Stimulated activated CD8-positive, alpha-beta memory T cell treated with anti-CD3 and anti-CD28 coated beads, Interleukin-4, amount 100 ng/mL, for 48 hours (primary cell): ENCODE results near the gene OR2H2.

Experiments
- DNase-seq: peaks from one replicate; pipeline ENCODE4 v3.0.0-alpha.2; 2020

The OR2H2 gene

GRCh38 chr6:29593199-29593855 lies 8.4 kb downstream of the OR2H2 start:
- no peak for DNase-seq

DNA sequence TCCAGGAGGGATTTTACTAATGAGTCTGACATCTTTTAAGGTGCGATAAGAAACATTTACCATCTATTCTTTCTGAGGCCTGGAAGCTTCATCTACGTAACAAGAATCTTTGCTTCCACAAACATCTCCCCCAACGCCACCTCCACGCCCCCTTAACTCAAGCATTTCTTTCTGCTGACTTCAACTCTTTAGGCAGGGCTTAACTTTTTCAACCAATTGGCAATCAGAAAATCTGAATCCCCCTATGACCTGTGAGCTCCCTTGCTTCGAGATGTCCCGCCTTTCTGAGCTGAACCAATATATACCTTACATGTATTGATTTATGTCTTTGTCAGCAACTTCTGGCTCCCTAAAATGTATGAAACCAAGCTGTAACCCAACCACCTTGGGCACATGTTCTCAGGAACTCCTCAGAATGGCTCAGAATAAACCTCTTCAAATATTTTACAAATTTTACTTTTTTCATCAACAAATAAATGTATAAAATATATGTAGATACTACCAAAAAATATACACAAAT lies 11.5 kb downstream of the OR2H2 start:
- no peak for DNase-seq

- DNase-seq: no peak
These were observed 12.3 kb downstream of the OR2H2 start for GRCh38 chr6:29597184-29597583.

- no peak for DNase-seq
These were observed 13.3 kb downstream of the OR2H2 start for GRCh38 chr6:29598172-29598747.

- no peak for DNase-seq
These were observed 17.8 kb downstream of the OR2H2 start for GRCh38 chr6:29602564-29603361.

DNA sequence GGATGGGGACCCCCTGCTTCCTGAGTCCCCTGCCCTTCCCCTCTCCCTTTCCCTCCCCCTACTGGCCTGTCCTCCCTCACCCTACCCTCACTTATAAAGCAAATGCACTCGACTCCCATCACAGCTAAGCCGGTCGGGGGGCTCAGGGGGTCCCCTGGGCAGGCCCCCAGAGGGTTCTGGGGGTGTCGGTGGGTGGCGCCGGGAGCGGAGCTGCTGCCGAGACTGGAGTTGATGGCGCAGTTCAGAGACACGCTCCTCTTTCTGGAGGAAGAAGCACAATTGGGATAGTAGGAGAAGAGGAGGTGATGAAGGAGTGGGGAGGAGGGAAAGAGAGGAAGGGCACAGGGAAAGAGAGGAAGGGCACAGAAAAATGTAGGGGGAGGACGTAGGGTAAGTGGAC lies 18.5 kb downstream of the OR2H2 start:
- no peak for DNase-seq

DNA sequence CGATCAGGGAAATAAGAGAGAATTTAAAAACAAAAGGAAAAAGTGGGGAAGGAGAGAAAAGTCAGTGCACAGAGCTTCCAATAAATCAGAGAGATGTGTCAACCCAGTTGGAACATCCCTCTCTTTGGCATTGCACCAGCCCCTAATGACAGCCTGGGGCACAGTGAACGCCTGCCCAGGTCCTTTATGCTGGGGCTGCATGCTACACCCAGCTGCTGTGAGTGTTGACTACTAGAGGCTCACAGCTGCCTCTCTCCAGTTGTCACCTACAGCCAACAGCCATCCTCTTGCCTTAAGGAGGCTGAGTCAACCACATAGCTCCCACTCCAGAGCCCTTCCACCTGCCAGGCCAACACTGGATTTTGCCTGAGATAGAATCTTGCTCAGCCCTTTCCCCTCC lies 19.0 kb downstream of the OR2H2 start:
- DNase-seq: no peak

GRCh38 chr6:29608131-29608530 lies 23.2 kb downstream of the OR2H2 start:
- no peak for DNase-seq

DNA sequence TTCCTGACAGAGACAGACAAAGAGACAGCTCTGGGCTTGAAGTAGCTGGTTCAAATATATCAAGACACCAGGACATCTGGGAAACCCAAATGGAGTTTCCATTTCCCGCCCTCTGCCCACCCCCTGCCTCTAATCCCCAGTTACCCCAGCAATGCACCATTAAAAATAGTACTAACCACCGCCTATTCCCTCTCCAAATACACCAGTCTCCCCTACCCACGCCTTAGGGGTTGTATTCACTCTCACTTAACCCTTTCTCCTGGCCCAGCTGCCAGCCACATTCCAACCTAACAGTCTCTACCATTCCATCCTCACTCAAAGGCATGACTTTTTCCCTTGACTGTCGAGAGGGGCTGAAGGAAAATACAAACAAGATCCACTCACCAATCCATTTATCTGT lies 25.6 kb downstream of the OR2H2 start:
- DNase-seq: no peak

DNA sequence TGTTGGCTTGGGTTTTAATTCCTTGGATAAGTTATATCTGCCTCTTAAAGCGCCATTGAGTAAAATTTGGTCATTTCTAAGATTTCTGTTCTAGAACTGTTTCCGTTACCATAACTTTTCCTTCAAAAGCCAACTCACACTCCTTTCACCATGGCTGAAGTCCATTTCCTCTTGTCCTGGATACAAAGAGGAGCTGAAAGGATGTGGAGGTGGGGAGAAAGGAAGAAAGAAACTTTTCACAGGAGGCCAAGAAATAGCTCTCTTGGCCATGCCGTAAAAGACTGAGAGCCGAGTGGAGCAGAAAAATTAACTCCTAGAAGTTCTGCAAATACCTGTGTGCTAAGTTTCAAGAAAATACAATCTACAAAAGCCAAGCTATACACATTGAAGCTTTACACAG lies 26.5 kb downstream of the OR2H2 start:
- DNase-seq: no peak

DNA sequence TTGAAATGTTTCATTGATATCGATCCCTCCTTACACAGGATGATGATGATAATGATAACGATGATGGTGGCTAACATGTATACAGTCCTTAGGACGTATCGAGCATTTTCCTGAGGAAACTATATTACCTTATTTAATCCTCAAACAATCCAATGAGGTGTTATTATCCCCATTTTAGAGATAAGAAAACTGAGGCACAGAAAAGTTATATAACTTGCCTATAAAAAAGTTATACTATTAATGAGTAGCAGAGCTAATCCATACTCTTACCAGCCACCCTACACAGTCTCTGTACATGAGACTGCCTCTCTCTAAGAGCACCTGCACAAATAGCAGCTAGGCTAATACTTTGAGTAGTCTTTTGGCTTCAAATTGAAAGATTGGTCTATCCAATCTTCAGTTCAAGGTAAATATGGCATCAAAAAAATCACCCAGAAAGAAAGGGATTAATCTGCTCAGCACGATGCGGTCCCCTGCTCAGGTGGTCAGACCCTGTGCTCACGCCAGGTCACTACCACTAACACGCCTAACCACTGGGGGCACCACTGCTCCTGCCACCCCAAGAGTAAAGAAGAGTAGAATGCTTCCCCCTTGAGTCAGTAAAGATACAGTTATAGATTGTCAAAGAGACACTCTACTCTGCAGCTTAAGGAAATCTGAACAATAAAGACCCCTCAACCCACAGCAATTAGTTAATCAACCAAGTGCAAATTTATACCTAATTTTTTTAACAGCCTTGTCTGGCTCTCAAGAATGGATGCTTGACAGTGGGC lies 33.0 kb downstream of the OR2H2 start:
- DNase-seq: no peak

DNA sequence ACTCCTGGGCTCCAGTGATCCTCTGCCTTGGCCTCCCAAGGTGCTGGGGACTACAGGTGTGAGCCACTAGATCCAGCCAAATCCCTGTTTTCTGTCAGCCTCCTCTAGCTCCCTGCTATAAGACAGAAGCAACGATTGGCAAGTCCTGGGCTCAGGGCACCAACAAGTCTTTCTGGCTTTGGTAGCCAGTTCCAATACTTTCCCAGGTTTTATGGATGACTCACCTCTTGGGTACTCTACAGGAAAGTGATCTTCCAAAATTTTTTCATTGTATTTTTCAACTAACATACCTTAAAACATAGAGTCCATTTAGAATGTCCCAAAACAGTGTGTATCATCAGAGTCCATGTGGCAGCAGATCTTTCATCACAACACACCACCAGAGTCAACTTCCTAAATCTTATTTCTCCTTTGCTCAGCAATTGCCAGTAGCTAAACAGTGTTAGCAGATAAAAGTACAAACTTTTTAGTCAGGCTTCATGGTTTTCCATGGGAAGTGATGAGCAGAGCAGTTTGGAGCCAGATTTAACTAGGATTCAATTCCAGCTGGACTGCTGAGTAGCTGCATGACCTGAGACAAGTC lies 34.7 kb downstream of the OR2H2 start:
- DNase-seq: no peak

- DNase-seq: no peak
These were observed 35.7 kb downstream of the OR2H2 start for GRCh38 chr6:29620630-29621029.

- no peak for DNase-seq
These were observed 39.6 kb downstream of the OR2H2 start for GRCh38 chr6:29624520-29624961.

GRCh38 chr6:29625337-29625930 lies 40.5 kb downstream of the OR2H2 start:
- DNase-seq: no peak

- no peak for DNase-seq
These were observed 42.2 kb downstream of the OR2H2 start for GRCh38 chr6:29626948-29627754.

DNA sequence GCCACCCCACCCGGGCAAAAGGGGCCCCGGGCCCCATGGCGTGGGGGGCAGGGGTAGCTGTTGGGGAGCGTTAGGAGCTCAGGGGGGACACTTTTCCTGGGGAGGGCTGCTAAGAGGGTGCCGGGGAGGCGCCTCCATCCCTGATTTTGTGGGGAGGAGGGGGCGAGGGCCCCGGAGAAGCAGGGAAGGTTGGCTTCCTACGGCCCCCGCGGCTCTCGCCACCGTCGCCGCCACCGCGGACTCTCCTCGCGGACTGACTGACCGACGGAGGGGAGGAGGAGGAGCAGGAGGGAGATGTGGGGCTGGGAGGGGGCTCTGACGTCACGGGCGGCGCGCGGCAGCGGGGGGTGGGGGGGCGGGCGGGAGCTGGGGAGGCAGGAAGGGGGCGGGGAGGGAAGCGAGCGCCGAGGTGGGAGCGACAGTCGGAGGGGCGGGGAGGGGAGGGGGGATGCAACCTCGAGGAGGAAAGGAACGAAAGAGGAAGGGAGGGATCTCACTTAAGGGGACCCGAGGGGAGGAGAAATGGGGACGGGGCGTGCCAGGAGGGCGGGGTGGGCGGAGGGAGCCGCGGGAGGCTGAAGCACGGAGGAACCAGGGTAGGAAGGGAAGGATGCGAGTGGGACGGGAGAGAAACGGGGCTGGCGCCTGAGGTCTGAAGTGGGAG lies 43.0 kb downstream of the OR2H2 start:
- DNase-seq: peak; percentile 63

DNA sequence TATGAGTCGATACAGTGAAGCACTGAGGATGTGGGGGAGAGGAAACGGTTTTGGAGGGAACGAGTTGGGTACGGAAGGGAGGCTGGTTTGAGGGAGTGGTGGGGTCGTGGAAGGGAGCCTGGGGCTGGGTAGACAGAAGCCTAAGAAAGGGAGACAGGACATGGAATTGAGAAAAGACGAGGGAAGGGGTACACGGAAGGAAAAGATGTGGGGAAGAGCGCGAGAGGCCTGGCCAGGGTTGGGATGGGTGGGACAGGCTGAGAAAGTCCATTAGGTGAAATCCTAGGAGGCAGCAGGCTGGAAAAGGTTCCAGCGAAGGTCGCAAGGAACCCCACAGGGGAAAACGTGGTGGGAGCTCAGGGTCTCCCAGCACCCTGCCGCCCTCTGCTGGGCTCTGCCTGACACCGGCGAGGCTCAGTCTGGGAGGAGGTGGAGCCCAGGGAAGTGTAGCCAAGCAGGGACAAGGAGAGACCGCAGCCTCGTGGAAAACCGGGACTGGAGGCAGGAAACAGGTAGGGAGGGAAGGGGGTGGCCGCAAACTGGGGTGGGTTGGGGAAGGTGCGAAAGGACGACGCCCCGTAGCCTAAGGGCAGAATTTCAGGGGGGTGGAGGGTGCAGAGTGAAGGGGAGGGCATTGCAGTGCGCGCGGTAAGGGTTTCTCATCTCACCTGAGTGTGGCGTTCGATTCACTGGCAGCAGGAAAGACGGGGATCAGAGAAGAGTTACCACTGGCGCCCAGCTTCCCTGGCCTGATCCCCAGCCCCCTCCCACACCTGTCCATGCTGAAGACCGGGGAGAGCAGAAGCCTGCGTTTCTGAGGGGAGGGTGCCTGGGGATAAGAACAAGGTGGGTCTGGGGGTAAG lies 43.7 kb downstream of the OR2H2 start:
- DNase-seq: peak; percentile 73

- no peak for DNase-seq
These were observed 44.6 kb downstream of the OR2H2 start for GRCh38 chr6:29629571-29629970.

- no peak for DNase-seq
These were observed 45.4 kb downstream of the OR2H2 start for GRCh38 chr6:29630315-29630714.
